Activated CD4-positive, CD25-positive, alpha-beta regulatory T cell treated with anti-CD3 and anti-CD28 coated beads, Interleukin-2, amount 50 U/mL, for 72 hours (primary cell): ENCODE data around the gene HIVEP3.

ENCODE experiments used
- DNase-seq: peaks from one replicate; pipeline ENCODE4 v3.0.0; 2021

Gene HIVEP3

GRCh38 chr1:41749991-41750745, 168.6 kb downstream of the HIVEP3 start:
- DNase-seq: no peak

DNA sequence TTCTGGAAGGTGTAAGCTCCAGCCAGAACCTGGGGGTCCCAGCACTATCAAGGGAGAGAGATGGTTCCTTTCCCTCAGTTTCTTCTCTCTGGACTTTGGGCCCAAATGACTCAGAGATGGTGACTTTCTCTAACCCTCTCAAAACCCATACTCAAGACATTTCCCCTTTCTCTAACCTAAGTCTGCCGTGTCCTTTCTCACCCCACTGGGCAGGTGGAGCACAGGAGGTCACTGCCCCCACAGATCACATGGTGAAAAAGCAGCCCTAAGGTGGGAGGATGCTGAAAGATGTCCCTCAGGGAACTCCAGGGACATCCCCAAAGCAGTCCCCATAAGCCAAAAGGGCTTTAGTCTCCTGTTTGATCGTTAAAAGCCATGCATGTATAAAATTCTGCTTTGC, 173.7 kb downstream of the HIVEP3 start:
- DNase-seq: no peak

DNA sequence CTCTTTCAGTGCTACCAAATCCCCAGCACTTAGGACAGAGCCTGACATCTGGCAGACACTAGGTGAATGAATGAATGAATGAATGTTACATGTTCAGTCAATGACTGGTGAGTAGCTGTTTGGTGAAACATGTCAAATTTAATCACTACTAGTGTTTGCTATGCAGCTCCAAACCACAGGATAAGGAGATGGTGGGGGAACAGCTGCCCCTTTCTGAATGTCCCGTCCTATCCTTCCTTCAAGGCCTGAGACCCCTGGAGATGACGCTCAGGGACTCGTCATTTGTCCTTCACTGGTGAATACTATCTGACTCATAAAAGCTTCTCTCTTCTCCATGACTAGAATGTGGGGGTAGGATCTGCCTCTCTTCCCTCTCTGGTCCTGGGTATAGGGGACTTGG, 175.4 kb downstream of the HIVEP3 start:
- DNase-seq: no peak

- DNase-seq: no peak
These were observed 176.5 kb downstream of the HIVEP3 start for GRCh38 chr1:41742219-41742618.

DNA sequence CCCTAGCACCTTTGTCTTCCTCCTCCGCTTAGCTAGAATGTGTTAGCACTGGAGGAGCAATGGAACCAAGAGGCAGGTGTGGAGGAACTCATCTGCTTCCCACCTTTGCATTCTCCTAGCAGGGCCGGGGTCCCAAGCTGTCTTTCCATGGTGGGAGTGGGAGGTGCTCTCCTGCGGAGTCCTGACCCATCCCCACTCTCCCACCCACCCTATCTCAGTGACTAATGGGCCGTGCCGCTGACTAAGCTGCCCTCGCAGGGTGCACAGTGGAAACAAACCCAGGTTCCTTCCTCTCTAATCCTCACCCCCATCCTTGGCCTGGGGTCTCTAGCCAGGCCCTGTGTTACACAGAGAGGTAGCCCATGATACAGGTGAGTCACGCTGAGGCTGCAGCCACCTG, 177.5 kb downstream of the HIVEP3 start:
- no peak for DNase-seq

- DNase-seq: no peak
These were observed 178.0 kb downstream of the HIVEP3 start for GRCh38 chr1:41740630-41741239.

- no peak for DNase-seq
These were observed 178.7 kb downstream of the HIVEP3 start for GRCh38 chr1:41740058-41740457.

GRCh38 chr1:41739061-41739955, 179.4 kb downstream of the HIVEP3 start:
- peak; percentile 74 for DNase-seq

- DNase-seq: no peak
These were observed 180.2 kb downstream of the HIVEP3 start for GRCh38 chr1:41738475-41738874.

GRCh38 chr1:41738006-41738405, 180.7 kb downstream of the HIVEP3 start:
- DNase-seq: no peak

DNA sequence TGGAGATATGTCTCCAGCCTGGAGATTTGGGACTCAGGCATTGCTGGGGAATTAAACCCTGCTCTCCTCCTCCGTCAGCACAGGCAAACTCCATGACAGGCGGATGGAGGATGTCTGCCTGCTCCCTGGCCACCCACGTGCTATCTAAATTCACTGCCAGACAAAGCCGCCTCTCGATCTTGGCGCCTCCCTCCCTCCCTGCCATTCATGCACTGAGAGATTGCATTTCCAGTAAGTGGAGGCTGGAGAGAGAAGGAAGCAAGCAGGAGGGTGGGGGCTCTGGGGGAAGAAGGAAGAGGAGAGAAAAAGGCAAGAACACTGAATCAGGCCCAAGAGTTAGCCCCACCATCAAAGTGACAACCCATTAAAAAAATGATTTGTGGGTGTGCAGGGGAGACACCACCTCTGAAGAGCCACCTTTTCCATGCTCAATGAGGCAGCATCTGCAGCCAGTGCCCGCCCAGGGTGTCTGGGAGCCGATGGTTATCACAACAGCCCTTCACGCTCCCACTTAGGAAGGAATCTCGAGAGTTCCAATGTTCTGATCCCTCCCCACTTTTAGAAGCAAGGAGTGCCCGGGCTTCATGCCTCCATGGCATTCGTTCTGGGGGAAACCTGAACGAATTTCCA, 183.0 kb downstream of the HIVEP3 start:
- no peak for DNase-seq

DNA sequence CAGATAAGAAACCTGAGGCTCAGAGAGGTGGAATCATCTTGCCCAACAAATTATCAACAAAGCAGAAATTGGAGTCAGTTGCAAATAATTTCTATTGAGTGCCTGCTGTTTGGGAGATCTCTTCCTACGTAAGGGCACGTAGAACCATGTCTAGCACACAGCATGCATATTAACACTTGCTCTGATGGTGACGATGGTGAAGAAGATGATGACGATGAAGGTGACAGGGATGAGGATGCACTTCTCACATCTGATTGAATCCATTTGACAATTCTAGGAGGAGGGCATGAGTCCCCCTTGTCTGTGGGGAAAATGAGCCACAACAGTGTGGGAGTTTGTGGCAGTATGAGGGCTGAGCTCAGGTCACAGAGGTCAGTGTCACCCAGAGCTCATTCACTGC, 183.6 kb downstream of the HIVEP3 start:
- no peak for DNase-seq

DNA sequence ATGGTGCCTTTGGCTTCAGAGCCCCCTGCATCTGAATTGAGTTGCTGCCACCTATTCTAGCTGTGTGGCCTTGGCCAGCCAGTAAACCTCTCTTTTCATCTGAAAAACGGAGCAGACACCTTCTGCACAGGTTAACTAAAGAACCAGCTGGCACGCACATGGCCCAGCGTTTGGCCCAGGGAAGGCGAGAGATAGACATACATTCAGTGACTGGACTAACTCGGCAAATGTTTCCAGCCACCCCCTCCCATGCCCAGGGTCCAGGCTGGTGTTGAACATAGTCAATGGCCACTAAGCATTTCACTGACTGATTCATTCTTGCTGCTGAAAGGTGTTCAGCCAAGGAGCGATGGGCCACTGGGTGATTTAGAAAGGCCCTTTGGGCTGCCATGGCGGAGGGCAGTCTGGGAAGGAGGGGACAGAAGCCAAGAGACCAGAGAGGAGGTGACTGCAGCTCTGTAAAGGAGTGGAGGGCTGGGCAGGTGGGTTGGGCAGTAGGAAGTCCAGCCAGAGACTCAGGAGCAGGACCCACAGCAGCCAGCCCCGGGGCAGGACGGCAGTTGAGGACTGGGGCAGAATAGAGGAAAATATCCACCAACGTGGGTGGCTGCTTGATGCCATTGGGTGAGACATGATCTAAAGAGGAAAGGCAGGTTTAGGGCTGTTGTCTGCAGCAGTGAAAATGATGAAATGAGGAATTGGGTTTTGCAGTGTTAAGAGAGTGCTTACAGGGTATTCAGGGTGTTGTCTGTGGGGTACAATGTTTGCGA, 184.3 kb downstream of the HIVEP3 start:
- no peak for DNase-seq

DNA sequence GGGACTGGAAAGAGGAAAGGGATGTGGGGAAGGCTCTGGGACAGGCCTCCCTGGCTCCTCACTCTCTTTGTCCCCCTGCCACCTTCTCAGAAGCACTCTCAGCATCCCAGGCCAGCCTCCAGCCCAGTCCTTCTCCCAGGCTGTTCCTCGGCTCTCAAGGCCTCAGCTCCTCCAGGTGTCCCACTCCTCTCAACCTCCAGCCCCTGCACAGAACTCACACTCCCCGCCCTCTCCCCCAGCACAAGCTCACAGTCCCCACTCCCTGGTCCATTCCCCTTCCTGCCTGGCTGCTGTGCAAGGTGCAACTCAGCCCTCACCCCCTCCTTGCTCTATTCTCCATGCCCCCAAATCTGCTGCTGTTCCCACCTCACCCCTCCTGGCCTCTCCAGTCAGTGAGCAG, 185.0 kb downstream of the HIVEP3 start:
- DNase-seq: no peak

DNA sequence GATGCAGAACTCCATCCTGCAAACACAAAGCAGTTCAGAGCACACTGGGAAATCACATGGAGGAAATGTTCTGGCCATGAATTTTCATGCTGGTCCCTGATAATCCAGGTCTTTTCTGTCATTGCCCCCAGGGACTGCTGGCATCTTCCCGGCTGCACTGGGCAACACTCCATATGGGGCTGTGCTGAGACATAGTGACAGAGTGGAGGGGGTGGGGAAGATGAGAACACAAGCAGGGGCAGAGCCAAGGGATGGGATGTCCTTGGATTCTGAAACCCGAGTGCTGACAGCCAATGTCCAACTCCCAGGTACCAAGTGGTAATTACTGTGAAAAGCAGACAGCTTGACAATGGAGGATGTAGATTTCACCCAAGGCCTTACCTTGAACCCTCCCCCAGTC, 185.7 kb downstream of the HIVEP3 start:
- no peak for DNase-seq

DNA sequence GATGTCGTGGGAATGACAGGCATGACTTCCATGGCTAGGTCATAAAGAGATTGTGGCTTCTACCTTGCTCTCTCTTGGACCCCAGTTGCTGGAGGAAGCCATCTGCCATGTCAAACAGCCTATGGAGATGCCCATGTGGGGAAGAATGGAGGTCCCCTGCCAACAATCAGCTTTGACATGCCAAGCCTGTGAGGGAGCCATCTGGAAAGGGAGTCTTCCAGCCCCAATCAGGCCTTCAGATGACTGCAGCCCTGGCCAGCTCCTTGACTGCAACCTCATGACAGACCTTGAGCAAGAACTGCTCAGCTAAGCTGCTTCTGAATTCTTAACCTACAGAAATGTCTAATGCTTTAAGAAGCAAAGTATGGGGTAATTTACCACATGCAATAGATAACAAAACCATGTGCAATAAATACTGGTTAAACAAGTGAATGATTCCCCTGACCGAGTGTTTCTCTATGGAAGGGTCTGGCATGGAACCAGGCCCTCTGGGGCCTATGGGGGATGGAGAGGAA, 187.1 kb downstream of the HIVEP3 start:
- no peak for DNase-seq

- DNase-seq: no peak
These were observed 187.9 kb downstream of the HIVEP3 start for GRCh38 chr1:41730806-41731205.

DNA sequence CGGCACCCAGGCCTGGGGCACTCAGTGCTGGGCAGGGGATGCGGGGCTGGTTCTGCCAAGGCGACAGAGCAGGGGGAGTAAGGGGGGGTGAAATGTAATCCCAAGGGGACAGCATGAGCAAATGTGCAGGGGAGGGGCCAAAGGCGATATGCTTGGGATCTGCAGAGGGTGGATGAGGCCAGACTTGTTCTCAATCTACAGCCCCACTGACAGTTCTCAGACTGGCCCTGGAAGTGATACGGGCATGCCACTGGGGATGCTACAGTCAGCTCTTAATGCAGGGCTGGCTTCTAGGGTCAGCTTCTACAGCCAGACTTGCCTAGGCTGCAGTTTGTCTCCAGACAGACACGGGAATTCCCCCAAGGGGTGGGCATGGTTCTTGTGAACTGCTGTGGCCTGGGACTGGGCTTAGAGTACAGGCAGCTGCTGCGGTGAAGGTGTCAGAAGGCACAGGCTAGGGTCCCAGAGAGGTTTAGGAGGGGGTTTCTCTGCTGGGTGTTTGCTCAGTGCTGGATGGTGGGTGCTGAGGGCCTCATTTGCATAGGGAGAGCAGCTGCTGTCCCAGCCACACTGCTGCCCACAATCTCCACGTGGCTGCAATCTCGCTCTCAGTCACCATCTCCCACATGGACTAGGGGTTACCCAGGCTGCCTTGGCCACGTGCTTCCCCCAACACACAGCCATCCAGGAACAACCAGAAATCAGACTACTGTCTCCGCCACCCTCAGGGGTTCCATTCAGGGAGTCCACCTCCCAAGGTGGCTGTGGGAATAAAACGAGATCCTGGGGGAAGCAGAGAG, 190.1 kb downstream of the HIVEP3 start:
- peak; percentile 68 for DNase-seq

DNA sequence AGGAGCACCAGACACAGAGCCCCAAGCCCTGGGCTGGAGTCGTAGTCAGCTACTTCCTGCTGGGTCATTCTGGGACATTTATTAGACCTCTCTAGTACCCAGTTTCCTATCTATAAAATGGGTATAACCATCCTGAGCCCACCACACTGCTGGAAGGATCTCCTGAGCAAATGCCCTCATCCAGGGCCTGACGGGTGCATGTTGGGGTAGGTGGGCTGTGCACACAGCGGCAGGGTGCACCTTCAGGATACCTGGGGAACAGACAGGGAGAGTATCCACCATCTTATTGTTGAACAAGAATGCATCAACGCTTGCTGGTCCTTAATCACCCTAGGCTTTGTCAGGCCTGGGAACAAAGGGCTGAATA, 191.0 kb downstream of the HIVEP3 start:
- no peak for DNase-seq

DNA sequence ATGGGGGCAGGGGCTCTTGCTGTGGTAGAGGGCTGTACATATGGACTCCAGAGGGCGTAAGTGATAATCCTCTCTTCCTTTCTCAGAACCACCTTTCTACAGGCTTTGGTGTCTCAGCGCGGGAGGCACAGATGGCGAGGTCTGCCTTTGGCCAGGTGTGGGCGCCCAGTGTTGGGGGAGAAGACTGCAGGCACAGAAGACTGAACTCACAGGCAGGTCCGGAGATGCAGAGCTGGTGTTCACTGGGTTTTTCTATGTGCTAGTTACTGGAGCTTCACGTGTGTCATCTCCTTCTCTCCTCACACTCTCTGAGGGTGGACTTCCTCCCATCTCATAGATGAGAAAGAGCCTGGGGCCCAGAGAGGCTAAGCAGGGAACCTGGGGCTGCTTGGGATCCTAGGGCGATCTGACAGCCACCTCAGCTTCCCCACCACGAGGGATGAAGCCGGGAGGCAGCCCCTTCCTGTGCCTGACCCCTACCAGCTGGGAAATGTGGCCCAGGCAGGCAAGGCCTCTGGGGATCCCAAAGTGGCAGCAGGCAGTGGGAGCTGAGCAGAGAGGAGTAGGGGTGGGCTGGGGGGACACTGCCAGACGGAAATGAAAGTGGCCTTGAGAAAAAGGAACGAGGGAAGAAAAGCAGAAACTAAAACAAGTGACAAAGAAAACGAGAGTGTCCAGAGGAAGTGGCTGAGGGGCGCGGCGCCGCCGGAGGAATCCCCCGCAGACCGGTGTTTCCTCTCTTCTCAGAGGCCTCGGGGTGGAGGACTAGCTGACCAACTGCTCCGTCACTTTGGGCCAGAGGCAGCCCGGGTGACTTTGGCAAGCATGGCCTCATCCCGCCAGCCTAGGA, 191.6 kb downstream of the HIVEP3 start:
- peak; percentile 49 for DNase-seq

DNA sequence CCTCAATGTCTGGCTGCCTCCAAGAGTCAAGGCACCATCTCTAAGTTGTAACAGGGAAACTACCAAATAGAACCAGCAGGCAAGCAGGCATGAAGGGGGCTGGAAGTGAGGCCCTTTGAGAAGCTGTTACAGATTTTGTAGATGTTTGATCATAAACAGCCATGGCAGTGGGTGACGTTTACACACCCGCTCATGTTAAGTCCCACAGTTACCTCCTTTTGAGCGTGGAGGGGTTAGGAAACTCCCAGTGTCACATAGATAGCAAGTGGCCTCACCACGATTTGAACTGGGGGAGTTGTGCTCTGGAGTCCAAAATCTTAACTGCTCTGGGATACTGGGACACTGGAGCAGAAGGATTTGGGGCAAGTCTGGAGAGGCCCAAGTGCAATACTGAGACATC, 192.4 kb downstream of the HIVEP3 start:
- no peak for DNase-seq
